Measurements from ENCODE around the gene SLC16A3. TPM values are rescaled to one million over a fixed set of nuclear protein-coding genes. Genes with fewer than 3 reads are reported as not detected.

SLC16A3 gene
- total RNA-seq, 2 experiments from 2014 or later, result 183 to 193 TPM

DNA sequence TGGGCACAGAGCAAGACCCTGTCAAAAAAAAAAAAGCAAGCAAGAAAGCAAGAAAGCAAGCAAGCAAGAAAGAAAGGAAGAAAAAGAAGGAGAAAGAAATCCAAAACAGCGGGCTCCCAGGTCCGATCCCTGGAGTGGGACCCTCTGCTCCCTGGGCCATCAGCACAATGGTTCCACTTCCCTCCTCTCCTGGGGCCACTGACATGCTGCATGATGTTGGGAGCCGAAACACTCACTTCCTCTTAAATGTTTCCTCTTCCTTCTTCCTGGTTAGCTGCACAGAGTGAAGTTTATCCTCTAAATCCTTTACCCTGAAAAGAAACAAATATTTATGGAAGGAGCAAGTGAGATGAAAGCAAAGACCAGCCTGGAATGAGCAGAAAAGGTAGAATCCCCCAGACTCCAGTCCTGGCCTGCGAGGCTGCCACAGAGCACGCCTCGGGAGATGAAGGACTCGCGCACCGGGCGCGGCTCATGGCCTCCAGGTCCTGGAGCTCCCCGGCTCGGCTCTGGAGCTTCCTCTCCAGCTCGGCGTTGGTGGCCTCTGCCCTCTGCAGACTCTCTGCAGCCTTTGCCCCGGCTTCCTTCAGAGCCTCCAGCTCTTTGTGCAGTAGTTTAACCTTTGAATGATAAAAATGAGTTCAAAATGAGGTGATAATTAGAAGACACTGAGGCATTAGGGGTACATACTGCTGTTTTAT lies 35.2 kb upstream of the SLC16A3 start:
- TF ChIP-seq, protein P1, sequence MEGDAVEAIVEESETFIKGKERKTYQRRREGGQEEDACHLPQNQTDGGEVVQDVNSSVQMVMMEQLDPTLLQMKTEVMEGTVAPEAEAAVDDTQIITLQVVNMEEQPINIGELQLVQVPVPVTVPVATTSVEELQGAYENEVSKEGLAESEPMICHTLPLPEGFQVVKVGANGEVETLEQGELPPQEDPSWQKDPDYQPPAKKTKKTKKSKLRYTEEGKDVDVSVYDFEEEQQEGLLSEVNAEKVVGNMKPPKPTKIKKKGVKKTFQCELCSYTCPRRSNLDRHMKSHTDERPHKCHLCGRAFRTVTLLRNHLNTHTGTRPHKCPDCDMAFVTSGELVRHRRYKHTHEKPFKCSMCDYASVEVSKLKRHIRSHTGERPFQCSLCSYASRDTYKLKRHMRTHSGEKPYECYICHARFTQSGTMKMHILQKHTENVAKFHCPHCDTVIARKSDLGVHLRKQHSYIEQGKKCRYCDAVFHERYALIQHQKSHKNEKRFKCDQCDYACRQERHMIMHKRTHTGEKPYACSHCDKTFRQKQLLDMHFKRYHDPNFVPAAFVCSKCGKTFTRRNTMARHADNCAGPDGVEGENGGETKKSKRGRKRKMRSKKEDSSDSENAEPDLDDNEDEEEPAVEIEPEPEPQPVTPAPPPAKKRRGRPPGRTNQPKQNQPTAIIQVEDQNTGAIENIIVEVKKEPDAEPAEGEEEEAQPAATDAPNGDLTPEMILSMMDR (IDR thresholded peaks at IDR 0.05), result no peak
- intact Hi-C loops (cut with micrococcal nuclease), result no loop called here
- Mint-ChIP-seq H3K27me3 (no peaks in the 10 kb centered on the region), H3K36me3 (ENCODE audit: low read depth) (peaks cover 36% of the 10 kb centered on the region), H3K9me3 (no peaks in the 10 kb centered on the region), H3K4me1 (ENCODE audit: low read depth) (peaks cover 9% of the 10 kb centered on the region), H3K27ac (no peak overlapping the region), H3K4me3 (no peak overlapping the region)
- no peak for ATAC-seq
- CTCF ChIA-PET, result no interaction called here
- POLR2A ChIA-PET, result no interaction called here
- DNase-seq, result no peak

DNA sequence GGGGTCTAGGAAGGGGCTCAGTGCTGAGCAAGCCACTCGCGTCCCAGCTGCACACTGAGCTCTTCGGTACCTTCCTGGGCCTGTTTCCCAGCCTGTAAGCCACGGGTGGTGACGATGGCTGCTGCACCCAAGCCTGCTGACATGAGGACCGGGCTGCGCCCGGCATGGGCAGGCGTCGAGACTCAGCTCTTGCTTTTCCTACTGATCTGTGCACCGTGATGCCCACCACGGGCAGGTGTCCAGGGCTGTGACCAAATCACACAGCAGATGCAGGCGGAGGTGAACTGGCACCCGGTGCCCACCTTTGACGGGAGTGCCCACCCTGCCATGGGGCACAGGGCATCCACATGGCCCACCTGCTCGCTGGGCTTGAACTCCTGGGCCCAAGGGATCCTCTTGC lies 34.1 kb upstream of the SLC16A3 start:
- DNase-seq, result no peak
- CTCF ChIA-PET, result interaction anchor here (1.1 kb wide), 1 partner anchor 11 kb away, joined by 4 read pairs; no protein-coding TSS in a partner anchor
- Mint-ChIP-seq H3K9me3 (no peaks in the 10 kb centered on the region), H3K27ac (no peak overlapping the region), H3K27me3 (no peaks in the 10 kb centered on the region), H3K4me1 (ENCODE audit: low read depth) (peaks cover 16% of the 10 kb centered on the region), H3K36me3 (ENCODE audit: low read depth) (peaks cover 41% of the 10 kb centered on the region), H3K4me3 (no peak overlapping the region)
- intact Hi-C loops (cut with micrococcal nuclease), result no loop called here
- TF ChIP-seq, protein P1 (IDR thresholded peaks at IDR 0.05), result no peak
- POLR2A ChIA-PET, result no interaction called here
- ATAC-seq, result no peak

DNA sequence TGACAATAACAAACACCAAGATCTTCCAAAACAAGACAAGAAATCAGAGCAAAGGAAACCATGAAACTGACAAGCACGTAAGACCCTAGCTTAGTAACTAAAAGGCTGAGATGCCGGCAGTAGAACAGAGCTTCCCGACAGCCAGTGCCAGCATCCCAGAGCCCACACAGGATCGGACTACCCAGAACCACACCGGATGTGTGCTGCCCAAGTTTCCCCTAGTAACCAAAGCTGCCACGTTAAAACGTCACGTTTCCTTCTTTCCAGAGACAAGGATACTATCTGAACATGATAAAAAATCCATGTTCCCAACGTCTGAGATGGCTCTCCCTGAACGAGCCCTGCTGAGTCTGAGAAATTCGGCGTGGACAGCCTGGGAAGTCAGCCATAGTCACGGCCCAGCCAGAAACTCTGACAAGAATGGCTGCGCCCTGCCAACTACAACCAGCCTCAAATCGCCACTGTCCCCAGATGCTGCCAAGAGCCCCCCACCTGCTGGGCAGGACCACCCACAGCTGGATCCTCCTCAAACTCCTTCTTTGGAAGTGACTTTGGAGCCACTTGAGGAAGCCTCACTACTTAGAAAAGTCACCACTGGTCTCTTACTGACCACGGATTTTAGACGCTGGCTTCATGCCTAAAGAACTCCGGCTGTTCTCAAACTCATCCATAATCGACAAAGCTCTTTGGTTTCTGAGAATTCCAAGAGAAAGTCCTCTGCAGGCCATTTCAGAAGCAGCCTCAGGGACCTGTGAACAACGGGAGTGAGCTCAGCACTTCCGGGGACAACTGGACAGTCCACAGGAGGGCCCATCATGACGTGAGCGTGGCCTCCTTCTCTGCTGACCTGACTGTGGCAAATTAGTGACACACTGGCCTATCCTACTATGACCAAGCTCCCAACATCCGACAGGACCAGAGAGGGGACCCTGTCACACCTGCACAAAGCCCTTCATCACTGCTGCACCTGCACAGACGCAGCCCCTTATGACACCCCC lies 32.9 kb upstream of the SLC16A3 start:
- Mint-ChIP-seq H3K36me3 (ENCODE audit: low read depth) (peaks cover 44% of the 10 kb centered on the region), H3K27me3 (no peaks in the 10 kb centered on the region), H3K9me3 (no peaks in the 10 kb centered on the region), H3K4me1 (ENCODE audit: low read depth) (peaks cover 27% of the 10 kb centered on the region), H3K27ac (no peak overlapping the region), H3K4me3 (no peak overlapping the region)
- intact Hi-C loops (cut with micrococcal nuclease), result no loop called here
- TF ChIP-seq, protein P1 (IDR thresholded peaks at IDR 0.05), result no peak
- ChIA-PET POLR2A (interaction anchor here (0.6 kb wide), 1 partner anchor 182 kb away, joined by 3 read pairs; no protein-coding TSS in a partner anchor), CTCF (interaction anchor here (0.6 to 1.1 kb wide), 2 partner anchors 10 to 325 kb away, joined by 3 to 4 read pairs; no protein-coding TSS in a partner anchor)
- DNase-seq (no peak), ATAC-seq (no peak)

DNA sequence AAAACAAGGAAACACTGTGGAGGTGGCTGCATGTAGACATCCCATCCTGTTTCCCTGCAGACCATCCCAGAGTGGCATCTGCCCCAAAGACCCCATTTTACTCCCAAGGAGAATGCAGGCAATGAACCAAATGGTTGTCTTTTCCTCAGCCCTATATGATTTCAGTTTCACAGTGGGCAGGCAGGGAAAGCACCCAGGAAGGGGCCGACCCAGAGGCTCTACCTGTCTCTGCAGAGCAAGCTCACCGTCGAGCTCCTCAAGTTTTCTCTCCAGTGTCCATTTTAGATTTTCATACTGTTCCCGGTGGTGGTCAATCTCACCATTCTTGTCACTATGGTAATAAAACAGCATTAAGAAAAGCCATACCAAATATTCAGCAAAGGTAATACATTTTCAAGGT lies 30.8 kb upstream of the SLC16A3 start:
- Mint-ChIP-seq H3K27me3 (no peaks in the 10 kb centered on the region), H3K9me3 (no peaks in the 10 kb centered on the region), H3K4me3 (no peak overlapping the region), H3K36me3 (ENCODE audit: low read depth) (peaks cover 43% of the 10 kb centered on the region), H3K27ac (no peak overlapping the region), H3K4me1 (ENCODE audit: low read depth) (peaks cover 40% of the 10 kb centered on the region)
- CTCF ChIA-PET, result interaction anchor here (1.0 kb wide), 1 partner anchor 8 kb away, joined by 3 read pairs; no protein-coding TSS in a partner anchor
- peak; percentile 45 for DNase-seq
- intact Hi-C loops (cut with micrococcal nuclease), result no loop called here
- POLR2A ChIA-PET, result interaction anchor here (1.1 kb wide), 1 partner anchor 9 kb away, joined by 3 read pairs; no protein-coding TSS in a partner anchor
- peak; percentile 31 for ATAC-seq
- TF ChIP-seq, protein P1 (IDR thresholded peaks at IDR 0.05), result no peak
